Loucy (cell line): ENCODE measurements around the gene TRNP1.

Source experiments
- CTCF ChIP-seq: fragments of 200-600 bp; sonication (generic); conservative IDR thresholded peaks from 2 replicates; pipeline ENCODE4 v1.5.1; 2014; ENCODE audit warnings: mild to moderate bottlenecking, antibody characterized with exemption, low read length
- EZH2phosphoT487 ChIP-seq: fragments of 200-600 bp; IDR thresholded peaks from 2 replicates; pipeline ENCODE4 v1.6.1; 2018; ENCODE audit warnings: antibody characterized with exemption, mild to moderate bottlenecking, moderate library complexity, borderline replicate concordance

- no peak for TF ChIP-seq CTCF
- no peak for TF ChIP-seq EZH2phosphoT487
These were observed 14.6 kb upstream of the TRNP1 start for GRCh38 chr1:26978901-26979300.
